ENCODE measurements around the gene KANK4.

The KANK4 gene

GRCh38 chr1:62286786-62287224 lies 32.4 kb downstream of the KANK4 start:
- Histone ChIP-seq H2AFZ (ENCODE audit: low read length) (no peak overlapping the region), H3K79me2 (ENCODE audit: insufficient read depth, low read length) (no peaks in the 10 kb centered on the region), H3K27me3 (ENCODE audit: insufficient read depth, low read length, poor library complexity, severe bottlenecking) (no peaks in the 10 kb centered on the region), H3K4me3 (ENCODE audit: low read length, poor library complexity, severe bottlenecking) (no peak overlapping the region), H3K4me1 (ENCODE audit: insufficient read depth, low read length, poor library complexity, severe bottlenecking) (no peaks in the 10 kb centered on the region), H3F3A (ENCODE audit: low read depth) (no peaks in the 10 kb centered on the region), H3K36me3 (ENCODE audit: insufficient read depth, low read length) (no peaks in the 10 kb centered on the region), H3K9me3 (ENCODE audit: insufficient read depth, low read depth, low read length) (no peaks in the 10 kb centered on the region), H3K4me2 (ENCODE audit: low read depth, low read length, poor library complexity, severe bottlenecking) (no peak overlapping the region), H3K9ac (ENCODE audit: low read depth, low read length, poor library complexity, severe bottlenecking) (no peak overlapping the region), H4K20me1 (ENCODE audit: insufficient read depth, low read length, poor library complexity, severe bottlenecking) (no peaks in the 10 kb centered on the region), H3K9me2 (replicated peaks; ENCODE audit: low read depth, low read length) (no peaks in the 10 kb centered on the region)
- no peak for TF ChIP-seq EZH2phosphoT487 (IDR thresholded peaks at IDR 0.05; ENCODE audit: borderline replicate concordance)

GRCh38 chr1:62285984-62286785 lies 33.0 kb downstream of the KANK4 start:
- Histone ChIP-seq H2AFZ (ENCODE audit: low read length) (no peak overlapping the region), H3F3A (ENCODE audit: low read depth) (no peaks in the 10 kb centered on the region), H3K27me3 (ENCODE audit: insufficient read depth, low read length, poor library complexity, severe bottlenecking) (no peaks in the 10 kb centered on the region), H3K4me3 (ENCODE audit: low read length, poor library complexity, severe bottlenecking) (no peak overlapping the region), H3K79me2 (ENCODE audit: insufficient read depth, low read length) (no peaks in the 10 kb centered on the region), H3K9me2 (replicated peaks; ENCODE audit: low read depth, low read length) (no peaks in the 10 kb centered on the region), H3K9me3 (ENCODE audit: insufficient read depth, low read depth, low read length) (no peaks in the 10 kb centered on the region), H3K4me1 (ENCODE audit: insufficient read depth, low read length, poor library complexity, severe bottlenecking) (no peaks in the 10 kb centered on the region), H3K9ac (ENCODE audit: low read depth, low read length, poor library complexity, severe bottlenecking) (no peak overlapping the region), H4K20me1 (ENCODE audit: insufficient read depth, low read length, poor library complexity, severe bottlenecking) (no peaks in the 10 kb centered on the region), H3K4me2 (ENCODE audit: low read depth, low read length, poor library complexity, severe bottlenecking) (no peak overlapping the region), H3K36me3 (ENCODE audit: insufficient read depth, low read length) (no peaks in the 10 kb centered on the region)
- TF ChIP-seq CTCF (conservative IDR thresholded peaks at IDR 0.05; ENCODE audit: low read length), result no peak
- TF ChIP-seq EZH2phosphoT487 (IDR thresholded peaks at IDR 0.05; ENCODE audit: borderline replicate concordance), result no peak

GRCh38 chr1:62285440-62285839 lies 33.8 kb downstream of the KANK4 start:
- Histone ChIP-seq H3K4me2 (ENCODE audit: low read depth, low read length, poor library complexity, severe bottlenecking) (no peak overlapping the region), H3K9me3 (ENCODE audit: insufficient read depth, low read depth, low read length) (no peaks in the 10 kb centered on the region), H3F3A (ENCODE audit: low read depth) (no peaks in the 10 kb centered on the region), H3K36me3 (ENCODE audit: insufficient read depth, low read length) (no peaks in the 10 kb centered on the region), H3K4me3 (ENCODE audit: low read length, poor library complexity, severe bottlenecking) (no peak overlapping the region), H3K27me3 (ENCODE audit: insufficient read depth, low read length, poor library complexity, severe bottlenecking) (no peaks in the 10 kb centered on the region), H3K79me2 (ENCODE audit: insufficient read depth, low read length) (no peaks in the 10 kb centered on the region), H3K9ac (ENCODE audit: low read depth, low read length, poor library complexity, severe bottlenecking) (no peak overlapping the region), H4K20me1 (ENCODE audit: insufficient read depth, low read length, poor library complexity, severe bottlenecking) (no peaks in the 10 kb centered on the region), H3K9me2 (replicated peaks; ENCODE audit: low read depth, low read length) (no peaks in the 10 kb centered on the region), H3K4me1 (ENCODE audit: insufficient read depth, low read length, poor library complexity, severe bottlenecking) (no peaks in the 10 kb centered on the region), H2AFZ (ENCODE audit: low read length) (no peak overlapping the region)
- TF ChIP-seq CTCF (conservative IDR thresholded peaks at IDR 0.05; ENCODE audit: low read length) (no peak), EZH2phosphoT487 (IDR thresholded peaks at IDR 0.05; ENCODE audit: borderline replicate concordance) (no peak)

- no peaks in the 10 kb centered on the region for H3K4me1 ChIP-seq (ENCODE audit: insufficient read depth, low read length, poor library complexity, severe bottlenecking)
These were observed 35.2 kb downstream of the KANK4 start for GRCh38 chr1:62283986-62284385.

More at GRCh38 chr1:62283986-62284385, 35.2 kb downstream of the KANK4 start:
- H3K27me3 ChIP-seq (ENCODE audit: insufficient read depth, low read length, poor library complexity, severe bottlenecking), result no peaks in the 10 kb centered on the region
- H3K4me2 ChIP-seq (ENCODE audit: low read depth, low read length, poor library complexity, severe bottlenecking), result no peak overlapping the region
- H3K79me2 ChIP-seq (ENCODE audit: insufficient read depth, low read length), result no peaks in the 10 kb centered on the region
- H4K20me1 ChIP-seq (ENCODE audit: insufficient read depth, low read length, poor library complexity, severe bottlenecking), result no peaks in the 10 kb centered on the region
- no peak for TF ChIP-seq EZH2phosphoT487 (IDR thresholded peaks at IDR 0.05; ENCODE audit: borderline replicate concordance)
- no peak for TF ChIP-seq CTCF (conservative IDR thresholded peaks at IDR 0.05; ENCODE audit: low read length)
- no peaks in the 10 kb centered on the region for H3K36me3 ChIP-seq (ENCODE audit: insufficient read depth, low read length)
- no peak overlapping the region for H2AFZ ChIP-seq (ENCODE audit: low read length)
- no peak overlapping the region for H3K9ac ChIP-seq (ENCODE audit: low read depth, low read length, poor library complexity, severe bottlenecking)
- no peaks in the 10 kb centered on the region for H3K9me2 ChIP-seq (replicated peaks; ENCODE audit: low read depth, low read length)
- no peaks in the 10 kb centered on the region for H3F3A ChIP-seq (ENCODE audit: low read depth)
- no peak overlapping the region for H3K4me3 ChIP-seq (ENCODE audit: low read length, poor library complexity, severe bottlenecking)
- no peaks in the 10 kb centered on the region for H3K9me3 ChIP-seq (ENCODE audit: insufficient read depth, low read depth, low read length)

Data from Loucy (cell line).